Peyer's patch (tissue), 4 donors: ENCODE results near the gene TOX2.

Source experiments
- CTCF ChIP-seq, 6 experiments: fragments of 450-650 bp in 4 of 6; fragments of 200-600 bp in 2 of 6; sonication (generic) in 1 of 6; IDR thresholded peaks; one replicate each; pipeline ENCODE4 v1.5.1; 2017 to 2019; ENCODE audit warnings: antibody characterized with exemption in 6 of 6, mild to moderate bottlenecking in 3 of 6, moderate library complexity in 1 of 6
- POLR2A ChIP-seq, 2 donors: fragments of 450-650 bp; IDR thresholded peaks; one replicate each; pipeline ENCODE4 v1.5.1; 2017; ENCODE audit warnings: antibody characterized with exemption in 2 of 2, mild to moderate bottlenecking in 2 of 2, moderate library complexity in 2 of 2

GRCh38 chr20:44031001-44031574 is 116.4 kb downstream of the TOX2 start:
- TF ChIP-seq POLR2A (IDR thresholded peaks at IDR 0.05) (no peak), CTCF (IDR thresholded peaks at IDR 0.05) (no peak)
